IPS-20b (cell line): ENCODE data around the gene OR13C3.

Experiments used
- H3K27ac ChIP-seq: one replicate; pipeline ENCODE4 v1.5.1; 2013; ENCODE audit warnings: low read length
- H3K27me3 ChIP-seq: 2 replicates; pipeline ENCODE4 v1.6.1; 2013; ENCODE audit warnings: mild to moderate bottlenecking, low read length, inconsistent platforms; ENCODE audit not compliant: insufficient read depth
- H3K36me3 ChIP-seq: 2 replicates; pipeline ENCODE4 v1.6.1; 2013; ENCODE audit warnings: low read depth, mild to moderate bottlenecking, inconsistent platforms, low read length, moderate library complexity; ENCODE audit not compliant: insufficient read depth
- H3K4me1 ChIP-seq: 2 replicates; pipeline ENCODE4 v1.6.1; 2013; ENCODE audit warnings: mild to moderate bottlenecking, control low read depth, inconsistent platforms, low read length, moderate library complexity; ENCODE audit not compliant: insufficient read depth
- H3K4me3 ChIP-seq: 2 replicates; pipeline ENCODE4 v1.5.1; 2013; ENCODE audit warnings: mild to moderate bottlenecking, low read length, inconsistent platforms
- H3K9ac ChIP-seq: 2 replicates; pipeline ENCODE4 v1.6.1; 2013; ENCODE audit warnings: low read depth, mild to moderate bottlenecking, inconsistent platforms, low read length, moderate library complexity
- H3K9me3 ChIP-seq: 2 replicates; pipeline ENCODE4 v1.6.1; 2013; ENCODE audit warnings: mild to moderate bottlenecking, low read depth, low read length, inconsistent platforms; ENCODE audit not compliant: insufficient read depth

OR13C3 gene

DNA sequence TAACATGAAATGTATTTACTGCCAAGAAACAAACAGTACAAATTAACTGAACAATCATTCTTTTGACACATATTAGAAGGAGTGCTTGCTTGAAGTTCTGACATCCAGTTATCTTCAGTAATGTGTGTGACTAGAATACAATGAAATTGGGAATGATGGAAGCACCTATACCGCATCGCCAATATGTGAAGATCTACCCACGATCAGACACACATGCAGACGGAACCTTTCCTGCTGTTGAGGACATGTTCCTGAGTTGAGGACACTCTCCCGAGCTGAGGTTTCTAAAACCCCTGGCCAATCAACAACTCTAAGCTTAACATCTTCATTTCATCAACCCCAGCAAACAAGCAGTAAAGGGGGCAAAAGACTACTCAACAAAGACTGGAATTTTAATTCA lies at the start of gene OR13C3:
Gene OR13C3, minus strand, starts transcription at position 101 of the 400 bp plus-strand sequence. CDS start 133 bp downstream, outside the sequence.
- Histone ChIP-seq H3K4me3 (no peak within 1 kb of the TSS), H3K27ac (no peak within 1 kb of the TSS), H3K9me3 (no peaks in the 10 kb centered on the region), H3K4me1 (peaks cover 4% of the 10 kb centered on the region; the same call in 1 of the 2 replicates), H3K36me3 (no peaks in the 10 kb centered on the region), H3K27me3 (no peaks in the 10 kb centered on the region), H3K9ac (no peak within 1 kb of the TSS)

DNA sequence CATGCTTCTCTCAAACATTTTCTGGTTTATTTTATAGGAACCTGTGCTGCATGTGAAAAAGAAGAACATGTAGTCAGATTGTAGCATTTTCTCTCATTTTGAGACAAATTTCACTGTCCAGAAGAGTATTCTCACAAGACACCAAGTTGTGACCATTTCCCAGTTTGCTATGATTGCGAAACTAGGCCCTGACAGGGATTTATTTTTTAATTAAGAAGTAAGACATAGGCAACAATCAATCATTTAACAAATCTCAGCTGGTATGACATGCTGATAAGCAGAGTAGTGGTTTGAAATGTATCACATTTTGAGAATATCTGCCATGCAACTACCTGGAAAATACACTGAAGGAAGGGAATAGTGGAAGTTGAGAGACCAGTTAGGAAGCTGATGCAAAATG lies 43.9 kb upstream of the OR13C3 start:
- Histone ChIP-seq H3K36me3 (no peaks in the 10 kb centered on the region), H3K27me3 (no peaks in the 10 kb centered on the region), H3K27ac (no peak overlapping the region), H3K4me1 (no peaks in the 10 kb centered on the region), H3K4me3 (no peak overlapping the region), H3K9me3 (no peaks in the 10 kb centered on the region), H3K9ac (no peak overlapping the region)

DNA sequence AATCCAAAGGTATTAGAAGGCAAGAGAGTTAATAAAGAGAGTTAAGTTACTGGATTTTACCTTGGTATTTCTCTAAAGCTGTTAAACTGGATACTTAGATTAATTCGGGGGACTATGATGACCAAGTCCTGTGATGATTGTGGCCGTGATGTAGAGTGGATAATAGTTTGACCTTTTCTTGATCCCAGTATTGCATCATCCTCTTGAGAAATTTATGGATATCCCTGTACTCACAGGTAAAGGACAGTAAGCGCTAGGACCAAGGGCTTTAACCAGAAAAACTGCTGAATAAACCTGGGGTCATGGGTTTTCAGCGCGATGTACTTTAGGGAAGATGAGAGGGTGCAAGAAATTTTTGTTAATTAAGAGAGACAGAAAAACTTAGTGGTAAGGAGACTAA lies 40.6 kb upstream of the OR13C3 start:
- H3K9ac ChIP-seq: no peak overlapping the region
- H3K4me3 ChIP-seq: no peak overlapping the region
- H3K27me3 ChIP-seq: no peaks in the 10 kb centered on the region
- no peaks in the 10 kb centered on the region for H3K36me3 ChIP-seq
- no peaks in the 10 kb centered on the region for H3K4me1 ChIP-seq
- no peaks in the 10 kb centered on the region for H3K9me3 ChIP-seq
- no peak overlapping the region for H3K27ac ChIP-seq

DNA sequence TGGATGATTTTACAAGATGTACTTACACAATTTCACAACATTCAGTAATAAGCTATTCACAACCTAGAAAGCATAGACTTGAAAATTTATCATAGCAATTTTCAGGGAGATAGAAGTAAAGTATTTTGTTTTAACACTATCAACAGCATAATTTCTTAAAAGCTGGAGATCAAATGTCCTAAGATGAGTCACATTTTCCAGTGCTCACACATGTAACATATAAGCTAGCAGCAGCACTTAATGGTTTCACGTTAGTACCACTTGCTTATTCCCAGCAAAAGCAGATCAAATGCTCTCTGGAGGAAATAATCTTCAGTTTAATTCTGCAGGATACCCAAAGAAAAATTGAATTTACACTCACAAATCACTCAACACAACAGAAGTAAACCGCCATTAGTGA lies 38.8 kb upstream of the OR13C3 start:
- Histone ChIP-seq H3K9ac (no peak overlapping the region), H3K4me1 (no peaks in the 10 kb centered on the region), H3K9me3 (peaks cover 6% of the 10 kb centered on the region; the same call in 1 of the 2 replicates), H3K27ac (no peak overlapping the region), H3K4me3 (no peak overlapping the region), H3K36me3 (no peaks in the 10 kb centered on the region), H3K27me3 (no peaks in the 10 kb centered on the region)

DNA sequence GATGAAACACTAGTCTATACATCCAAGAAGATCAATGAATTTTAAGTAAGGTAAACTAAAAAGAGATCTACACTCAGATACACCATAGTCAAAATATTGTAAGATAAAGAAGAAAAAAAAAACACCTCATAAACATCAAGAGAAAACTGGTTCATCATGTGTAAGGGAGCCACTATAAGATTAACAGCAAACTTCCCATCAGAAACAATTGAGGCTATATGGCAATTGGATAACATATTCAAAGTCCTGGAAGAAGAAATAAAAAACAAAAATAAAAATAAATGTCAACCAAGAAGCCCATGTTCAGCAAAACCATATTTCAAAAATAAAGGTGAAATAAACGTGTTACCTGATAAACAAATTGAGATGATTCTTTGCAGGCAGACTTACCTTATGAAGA lies 36.0 kb upstream of the OR13C3 start:
- Histone ChIP-seq H3K27ac (no peak overlapping the region), H3K4me3 (no peak overlapping the region)

DNA sequence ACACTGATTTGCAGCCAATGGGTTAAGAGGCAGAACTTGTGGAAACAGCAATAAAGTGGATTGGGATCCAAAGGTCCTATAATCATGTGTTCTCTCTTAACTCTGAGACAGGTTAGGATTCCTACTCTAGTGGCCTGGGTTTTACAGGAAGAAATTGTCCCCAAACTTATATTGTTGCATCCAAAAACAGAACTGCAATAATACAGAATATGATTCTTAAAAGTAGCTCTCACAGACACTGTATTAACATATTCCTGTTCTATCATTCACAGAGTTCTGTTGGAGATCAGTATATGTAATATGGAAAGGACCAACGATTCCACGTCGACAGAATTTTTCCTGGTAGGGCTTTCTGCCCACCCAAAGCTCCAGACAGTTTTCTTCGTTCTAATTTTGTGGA lies 32.2 kb upstream of the OR13C3 start, which contains the start of gene OR13C8:
Gene OR13C8, plus strand, starts transcription at position 301 of the 400 bp plus-strand sequence. Its CDS starts 0 bp downstream, at position 301.
- no peaks in the 10 kb centered on the region for H3K36me3 ChIP-seq
- no peaks in the 10 kb centered on the region for H3K27me3 ChIP-seq
- no peak within 1 kb of the TSS for H3K9ac ChIP-seq
- H3K4me1 ChIP-seq: no peaks in the 10 kb centered on the region
- no peak within 1 kb of the TSS for H3K27ac ChIP-seq
- H3K9me3 ChIP-seq: peaks cover 6% of the 10 kb centered on the region; the same call in 1 of the 2 replicates
- H3K4me3 ChIP-seq: no peak within 1 kb of the TSS

More for the DNA sequence above, 36.0 kb upstream of the OR13C3 start:
- Histone ChIP-seq H3K9me3 (peaks cover 6% of the 10 kb centered on the region; the same call in 1 of the 2 replicates), H3K4me1 (no peaks in the 10 kb centered on the region), H3K36me3 (no peaks in the 10 kb centered on the region), H3K9ac (no peak overlapping the region), H3K27me3 (no peaks in the 10 kb centered on the region)

DNA sequence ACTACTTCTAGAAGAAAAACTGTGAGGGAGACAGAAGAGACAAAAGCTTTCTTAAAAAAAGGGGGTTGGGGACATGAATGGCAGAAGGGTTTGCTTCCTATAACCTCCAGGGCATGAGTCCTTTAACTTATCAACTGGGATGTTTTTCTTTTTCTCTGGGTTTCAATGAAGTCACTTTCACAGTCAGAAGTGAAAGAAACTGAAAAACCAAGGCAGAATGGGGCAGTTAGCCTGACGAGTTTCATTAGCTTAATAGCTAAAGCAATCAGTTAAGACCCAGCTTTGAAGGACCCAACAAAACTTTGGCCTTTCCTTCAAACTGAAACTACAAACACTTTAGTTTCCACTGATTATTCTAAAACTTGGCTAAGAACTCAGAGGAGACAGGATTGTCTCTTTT lies 27.7 kb upstream of the OR13C3 start:
- Histone ChIP-seq H3K36me3 (no peaks in the 10 kb centered on the region), H3K27me3 (no peaks in the 10 kb centered on the region), H3K4me3 (no peak overlapping the region), H3K27ac (no peak overlapping the region), H3K4me1 (no peaks in the 10 kb centered on the region), H3K9me3 (no peaks in the 10 kb centered on the region), H3K9ac (no peak overlapping the region)

DNA sequence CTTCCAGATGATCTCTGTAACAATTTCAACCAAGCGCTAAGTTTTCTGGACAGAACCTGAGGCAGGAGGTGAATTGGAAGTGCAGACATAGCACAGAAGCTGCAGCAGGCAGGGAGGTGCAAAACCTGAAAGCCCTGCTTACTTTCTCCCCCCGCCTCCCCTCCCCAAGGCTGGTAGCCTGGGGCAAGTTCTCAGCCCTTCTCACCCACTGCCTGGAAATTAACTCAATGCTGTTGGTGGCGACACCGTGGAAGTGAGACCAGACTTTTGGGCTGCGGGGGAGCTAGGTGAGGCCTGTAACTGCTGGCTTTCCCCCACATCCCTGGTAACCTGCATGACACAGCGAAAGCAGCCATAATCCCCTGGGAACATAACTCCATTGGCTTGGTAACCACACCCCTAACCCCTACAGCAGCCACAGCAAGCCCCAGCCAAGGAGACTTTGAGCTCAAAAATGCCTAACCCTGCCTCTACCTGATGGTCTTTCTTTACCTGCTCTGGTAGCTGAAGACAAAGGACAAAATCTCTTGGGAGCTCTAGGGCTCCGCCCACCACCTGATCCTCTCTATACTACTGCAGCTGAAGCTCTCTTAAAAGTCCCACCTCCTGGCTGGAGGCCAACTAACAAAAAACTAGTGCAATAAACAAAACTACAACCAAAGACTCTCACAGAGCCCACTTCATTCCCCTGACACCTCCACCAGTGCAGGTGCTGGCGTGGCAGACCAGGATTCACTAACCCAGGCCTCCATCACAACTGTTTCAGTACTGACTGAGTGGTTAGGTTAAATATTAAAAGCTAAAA lies 20.4 kb upstream of the OR13C3 start:
- no peaks in the 10 kb centered on the region for H3K36me3 ChIP-seq

DNA sequence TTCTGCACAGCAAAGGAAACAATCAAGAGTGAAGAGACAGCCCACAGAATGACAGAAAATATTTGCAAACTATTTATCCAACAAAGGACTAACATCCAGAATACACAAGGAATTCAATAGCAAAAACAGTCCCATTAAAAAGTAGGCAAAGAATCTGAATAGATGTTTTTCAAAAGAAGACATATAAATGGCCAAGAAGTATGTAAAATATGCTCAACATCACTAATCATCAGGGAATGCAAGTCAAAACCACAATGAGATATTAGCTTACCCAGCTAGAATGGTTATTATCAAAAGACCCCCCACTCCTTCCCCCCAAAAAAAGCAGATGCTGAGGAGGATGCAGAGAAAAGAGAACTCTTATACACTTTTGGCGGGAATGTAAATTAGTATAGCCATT lies 18.9 kb upstream of the OR13C3 start:
- H3K4me1 ChIP-seq: no peaks in the 10 kb centered on the region
- no peaks in the 10 kb centered on the region for H3K36me3 ChIP-seq
- H3K4me3 ChIP-seq: no peak overlapping the region
- no peaks in the 10 kb centered on the region for H3K9me3 ChIP-seq
- H3K27me3 ChIP-seq: no peaks in the 10 kb centered on the region
- no peak overlapping the region for H3K27ac ChIP-seq
- no peak overlapping the region for H3K9ac ChIP-seq

More for the DNA sequence above, 20.4 kb upstream of the OR13C3 start:
- Histone ChIP-seq H3K9me3 (no peaks in the 10 kb centered on the region), H3K27me3 (no peaks in the 10 kb centered on the region), H3K27ac (no peak overlapping the region), H3K4me1 (no peaks in the 10 kb centered on the region), H3K4me3 (no peak overlapping the region), H3K9ac (no peak overlapping the region)

DNA sequence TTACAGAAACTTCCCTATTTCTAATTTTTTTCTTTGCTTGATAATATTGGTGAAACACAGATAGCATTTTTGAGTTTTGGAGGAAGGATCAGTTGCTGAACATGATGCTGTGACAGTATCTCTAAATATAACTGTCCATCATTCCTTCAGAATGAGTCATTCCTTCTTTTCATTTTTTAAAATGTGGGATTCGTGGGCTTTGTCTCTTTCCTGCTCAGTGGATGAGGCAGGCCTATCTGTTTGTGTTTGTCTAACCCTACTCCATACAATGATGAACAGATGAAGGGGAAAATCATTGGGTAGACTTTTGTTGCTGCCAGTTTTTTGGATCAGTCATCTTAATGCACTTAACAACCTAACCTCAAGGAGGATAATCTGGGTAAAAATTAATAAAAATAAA lies 16.6 kb upstream of the OR13C3 start:
- Histone ChIP-seq H3K27ac (no peak overlapping the region), H3K9me3 (no peaks in the 10 kb centered on the region), H3K36me3 (no peaks in the 10 kb centered on the region), H3K4me3 (no peak overlapping the region), H3K4me1 (no peaks in the 10 kb centered on the region), H3K27me3 (no peaks in the 10 kb centered on the region), H3K9ac (no peak overlapping the region)

DNA sequence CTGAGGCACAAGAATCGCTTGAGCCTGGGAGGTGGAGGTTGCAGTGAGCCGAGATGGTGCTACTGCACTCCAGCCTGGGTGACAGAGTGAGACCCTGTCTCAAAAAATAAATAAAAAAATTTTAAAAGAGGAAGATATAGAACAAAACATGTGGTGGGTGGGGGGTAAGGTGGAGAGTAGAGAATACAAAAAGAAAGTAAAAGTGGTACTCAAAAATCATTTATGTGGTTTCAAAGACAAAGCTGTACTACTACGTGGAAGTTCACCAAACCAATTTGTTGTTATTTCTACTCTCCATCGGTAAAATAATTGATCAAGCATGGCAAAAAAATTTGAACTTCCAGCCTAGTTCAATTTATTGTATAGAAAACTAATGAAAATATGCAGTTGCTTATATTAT lies 8.0 kb upstream of the OR13C3 start:
- Histone ChIP-seq H3K9me3 (no peaks in the 10 kb centered on the region), H3K4me3 (no peak overlapping the region), H3K4me1 (no peaks in the 10 kb centered on the region), H3K9ac (no peak overlapping the region), H3K36me3 (no peaks in the 10 kb centered on the region), H3K27ac (no peak overlapping the region), H3K27me3 (no peaks in the 10 kb centered on the region)

DNA sequence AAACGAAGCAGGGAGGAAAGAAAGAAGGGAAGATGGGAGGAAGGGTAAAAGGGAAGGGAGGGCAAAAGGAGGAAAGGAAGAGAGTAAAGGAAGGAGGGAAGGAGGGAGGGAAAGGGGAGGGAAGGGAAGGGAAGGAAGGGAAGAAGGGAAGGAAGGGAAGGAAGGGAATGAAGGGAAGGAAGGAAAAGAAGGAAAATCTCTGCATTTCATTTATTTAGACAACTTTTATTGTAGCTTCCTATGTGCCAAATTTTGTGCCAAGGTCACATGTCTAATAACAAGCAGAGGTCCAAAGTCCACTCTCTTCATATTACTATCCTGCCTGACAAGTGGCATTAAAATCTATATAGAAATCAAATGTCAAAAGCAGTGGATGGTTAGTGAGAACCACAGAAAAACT lies 2.6 kb upstream of the OR13C3 start:
- no peaks in the 10 kb centered on the region for H3K4me1 ChIP-seq
- H3K27ac ChIP-seq: no peak overlapping the region
- no peaks in the 10 kb centered on the region for H3K9me3 ChIP-seq
- no peaks in the 10 kb centered on the region for H3K27me3 ChIP-seq
- no peak overlapping the region for H3K4me3 ChIP-seq
- no peak overlapping the region for H3K9ac ChIP-seq
- H3K36me3 ChIP-seq: no peaks in the 10 kb centered on the region
